Inflammatory macrophage treated with lipopolysaccharide for 4 hours (primary cell): ENCODE measurements around the gene ORM2.

Source experiments
- DNase-seq: peaks from one replicate; pipeline ENCODE4 v3.0.0-alpha.2; 2020

Gene ORM2

DNA sequence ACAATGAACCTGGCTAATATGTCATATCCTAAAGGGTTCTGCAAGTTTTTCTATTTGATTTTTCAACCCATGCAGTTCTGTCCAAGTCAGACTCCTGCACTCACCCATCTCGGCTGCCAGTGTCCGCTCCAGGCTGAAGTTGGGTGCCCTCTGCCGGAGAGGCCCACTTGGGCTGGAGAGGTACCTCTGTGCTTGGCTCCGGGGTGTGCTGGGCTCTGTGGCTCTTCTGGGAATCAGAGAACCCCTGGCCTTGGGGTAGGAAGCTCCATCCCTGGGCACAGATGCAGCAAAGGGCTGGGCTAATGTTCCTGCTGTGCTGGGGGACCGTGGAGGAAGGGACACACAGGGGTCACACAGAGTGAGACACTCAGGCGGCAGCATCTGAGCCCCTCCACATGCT, 26.2 kb downstream of the ORM2 start:
- DNase-seq: no peak

DNA sequence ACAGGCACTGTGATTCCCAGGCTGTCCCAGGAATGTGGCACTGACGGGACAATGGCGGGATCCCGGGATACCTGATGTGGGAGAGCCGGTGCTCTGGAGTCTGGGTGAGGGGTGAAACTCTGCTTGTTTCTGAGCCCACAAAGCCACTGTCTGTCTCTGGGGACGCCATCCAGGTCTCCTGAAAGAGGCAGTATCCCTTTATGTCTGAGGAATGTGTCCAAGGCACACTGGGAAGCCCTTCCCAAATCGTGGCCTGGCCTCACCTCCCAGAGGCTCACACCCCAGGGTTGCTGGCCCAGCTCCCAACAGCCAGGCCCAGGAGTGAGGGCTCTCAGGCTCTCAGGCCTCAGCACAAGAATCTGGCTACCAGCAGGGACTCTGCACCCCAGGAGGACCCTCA, 27.1 kb downstream of the ORM2 start:
- no peak for DNase-seq

DNA sequence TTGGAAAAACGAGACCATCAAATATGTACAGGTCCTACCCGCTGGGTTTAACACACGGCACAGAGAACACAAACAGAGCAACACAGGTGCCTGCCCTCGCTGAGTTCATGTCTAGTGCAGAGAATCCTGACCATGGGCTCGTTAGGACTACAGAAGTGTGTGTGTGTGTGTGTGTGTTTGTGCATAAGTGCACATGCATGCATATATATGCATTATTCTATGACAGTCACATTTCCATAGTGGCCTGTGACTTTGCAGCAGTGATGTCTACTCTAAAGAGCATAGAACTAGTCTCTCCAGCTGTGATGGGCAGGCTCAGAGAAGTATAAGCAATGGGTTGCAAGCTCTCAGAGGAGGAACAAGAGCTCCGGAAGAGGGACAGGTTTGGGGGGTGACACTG, 27.7 kb downstream of the ORM2 start:
- DNase-seq: no peak

- DNase-seq: no peak
Observed at GRCh38 chr9:114357911-114358328, 28.3 kb downstream of the ORM2 start.

GRCh38 chr9:114359801-114360200, 30.1 kb downstream of the ORM2 start:
- no peak for DNase-seq

DNA sequence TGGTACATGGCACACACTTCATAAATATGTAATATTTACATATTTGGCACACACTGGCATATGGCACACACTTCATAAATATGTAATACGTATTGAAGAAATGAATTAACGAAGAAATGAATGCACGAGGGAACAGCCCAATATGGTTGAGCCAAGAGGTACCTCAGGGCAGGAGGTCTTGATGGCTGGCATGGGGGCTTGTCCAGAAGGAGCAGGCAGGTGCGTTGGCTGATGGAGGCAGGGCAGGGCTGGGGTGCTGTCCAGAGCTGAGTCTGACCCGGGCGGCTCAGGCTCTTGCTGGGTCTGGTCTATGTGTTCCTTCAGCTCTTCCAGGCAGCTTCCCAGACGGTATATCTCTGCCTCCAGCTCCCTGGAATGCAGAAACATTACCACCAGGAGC, 31.9 kb downstream of the ORM2 start:
- no peak for DNase-seq

DNA sequence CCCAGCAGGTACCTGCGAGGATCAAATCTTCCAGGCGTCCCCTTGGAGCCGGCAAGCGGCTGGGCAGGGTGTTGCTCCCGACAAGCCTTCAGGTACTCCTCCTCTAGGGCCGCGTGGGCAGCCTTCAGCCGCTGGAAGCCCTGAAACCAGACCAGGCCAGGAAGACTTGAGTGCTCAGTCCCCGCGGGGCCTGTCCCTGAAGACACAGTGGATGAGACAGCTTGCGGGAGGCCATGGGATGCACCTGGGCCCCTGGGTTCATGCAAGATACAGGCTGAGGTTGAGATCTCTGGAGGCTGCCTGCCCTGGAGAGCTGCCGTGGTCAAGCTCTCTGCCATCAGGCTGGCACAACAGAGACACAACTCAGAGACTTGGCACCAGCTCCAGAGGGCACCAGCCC, 32.7 kb downstream of the ORM2 start:
- no peak for DNase-seq

- DNase-seq: no peak
Observed at GRCh38 chr9:114363424-114363823, 33.8 kb downstream of the ORM2 start.

DNA sequence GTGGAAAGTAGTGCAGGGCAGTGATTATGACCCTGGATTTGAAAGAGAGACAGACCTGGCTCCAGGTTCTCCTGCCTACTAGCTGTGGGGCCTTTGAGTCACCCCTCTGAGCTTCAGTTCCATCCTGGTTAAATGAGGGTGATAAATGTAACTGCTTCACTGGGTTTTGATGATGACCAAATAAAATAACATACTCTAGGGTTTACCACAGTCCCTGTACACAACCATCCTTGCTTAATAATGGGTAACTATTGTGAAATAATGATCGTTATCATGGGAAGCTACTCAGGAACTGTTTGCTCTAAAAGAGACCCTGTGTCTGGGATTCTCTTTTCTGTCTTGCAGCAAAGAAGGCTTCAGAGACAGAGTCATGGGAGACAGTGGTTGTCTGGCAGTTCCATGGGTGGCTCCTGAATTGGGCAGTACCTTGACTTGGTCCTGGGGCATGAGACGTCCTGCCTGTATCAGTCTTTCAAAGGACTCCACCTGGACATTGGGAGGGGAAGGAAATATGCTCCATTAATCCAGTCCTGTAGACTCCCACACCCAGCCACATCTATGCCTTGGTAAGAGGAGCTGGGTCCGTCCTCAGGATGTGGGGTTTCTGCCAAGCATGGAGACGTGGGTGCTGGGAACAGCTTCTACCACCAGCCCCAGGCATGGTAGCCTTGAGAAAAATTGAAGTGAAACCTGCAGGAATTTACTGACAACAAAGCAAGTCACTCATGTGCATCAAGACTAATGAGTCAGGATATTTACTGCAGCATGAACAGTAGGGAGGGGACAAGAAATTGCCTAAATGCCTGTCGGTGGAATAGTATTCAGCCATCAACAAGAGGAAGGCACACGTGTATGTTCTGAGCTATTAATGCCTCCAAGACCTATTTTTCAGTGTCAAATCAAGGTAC, 34.7 kb downstream of the ORM2 start:
- DNase-seq: peak; percentile 77

- DNase-seq: no peak
Observed at GRCh38 chr9:114365194-114365593, 35.5 kb downstream of the ORM2 start.

DNA sequence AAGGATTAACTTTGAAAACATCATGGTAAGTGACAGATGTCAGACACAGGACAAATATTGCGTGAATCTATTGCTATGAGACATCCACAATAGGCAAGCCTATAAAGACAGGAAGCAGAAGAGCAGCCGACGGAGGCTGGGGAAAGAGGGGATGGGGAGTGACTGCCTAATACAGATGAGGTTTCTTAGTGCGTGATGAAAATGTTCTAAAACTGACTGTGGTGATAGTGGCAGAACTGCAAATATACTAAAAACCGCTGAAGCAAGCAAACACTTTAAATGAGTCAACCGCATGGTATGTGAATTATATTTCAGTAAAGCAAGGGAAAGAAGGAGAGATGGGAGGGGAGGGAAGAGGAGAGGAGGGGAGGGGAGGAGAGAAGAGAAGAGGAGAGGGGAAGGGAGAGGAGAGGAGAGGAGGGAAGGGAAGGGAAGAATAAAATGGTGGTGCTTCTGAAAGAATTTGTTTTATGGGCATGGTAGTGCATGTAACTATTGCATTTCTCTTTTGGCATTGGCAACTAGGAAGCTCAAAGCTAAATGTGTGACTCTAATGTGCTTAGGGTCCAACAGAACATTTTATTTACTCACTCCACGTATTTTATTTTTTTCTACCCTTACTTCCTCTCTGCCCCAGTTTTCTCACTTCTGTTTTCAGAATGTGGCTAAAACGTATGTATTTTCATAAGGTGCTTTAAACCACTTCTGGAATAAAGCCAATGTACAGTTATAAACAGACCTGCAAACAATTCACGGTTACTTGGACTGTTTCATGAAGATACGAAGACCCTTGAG, 36.9 kb downstream of the ORM2 start:
- peak; percentile 42 for DNase-seq

- DNase-seq: no peak
Observed at GRCh38 chr9:114367366-114367765, 37.7 kb downstream of the ORM2 start.

DNA sequence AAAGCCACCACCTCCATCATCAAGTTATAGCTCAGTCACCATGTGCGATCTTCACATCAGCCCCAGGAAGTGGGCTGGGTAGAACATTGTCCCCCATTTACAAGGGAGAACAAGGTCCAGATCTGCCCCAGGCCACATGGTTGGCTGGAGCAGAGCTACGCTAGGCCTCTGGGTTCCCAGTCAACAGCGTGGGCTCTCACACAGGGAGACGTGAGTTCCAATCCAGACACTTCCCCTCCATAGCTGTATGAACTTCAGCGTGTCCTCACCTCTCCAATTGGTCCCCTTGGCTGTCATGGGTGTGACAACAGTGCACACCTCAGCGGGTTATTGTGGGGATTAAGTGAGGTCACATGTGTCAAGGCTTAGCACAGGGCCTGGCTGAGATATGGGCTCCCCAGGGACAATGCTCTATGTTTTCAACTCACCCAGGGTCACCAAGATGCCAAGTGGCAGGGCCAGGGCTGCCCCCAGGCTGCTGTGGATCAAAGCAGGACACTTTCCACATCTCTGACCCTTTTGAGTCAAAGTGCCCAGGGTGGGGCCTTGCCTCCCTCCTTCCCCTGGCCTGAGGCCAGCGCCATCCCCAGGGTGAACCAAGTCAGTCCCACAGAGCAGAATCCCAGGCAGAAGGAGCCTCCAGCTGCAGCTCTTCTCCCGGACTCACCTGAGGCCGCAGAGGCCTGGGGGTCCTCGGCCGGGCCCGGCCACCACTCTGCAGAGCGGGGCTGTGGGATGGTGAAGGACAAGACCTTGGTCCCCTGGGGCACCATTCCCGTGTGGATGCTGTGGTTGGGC, 38.3 kb downstream of the ORM2 start:
- DNase-seq: no peak

DNA sequence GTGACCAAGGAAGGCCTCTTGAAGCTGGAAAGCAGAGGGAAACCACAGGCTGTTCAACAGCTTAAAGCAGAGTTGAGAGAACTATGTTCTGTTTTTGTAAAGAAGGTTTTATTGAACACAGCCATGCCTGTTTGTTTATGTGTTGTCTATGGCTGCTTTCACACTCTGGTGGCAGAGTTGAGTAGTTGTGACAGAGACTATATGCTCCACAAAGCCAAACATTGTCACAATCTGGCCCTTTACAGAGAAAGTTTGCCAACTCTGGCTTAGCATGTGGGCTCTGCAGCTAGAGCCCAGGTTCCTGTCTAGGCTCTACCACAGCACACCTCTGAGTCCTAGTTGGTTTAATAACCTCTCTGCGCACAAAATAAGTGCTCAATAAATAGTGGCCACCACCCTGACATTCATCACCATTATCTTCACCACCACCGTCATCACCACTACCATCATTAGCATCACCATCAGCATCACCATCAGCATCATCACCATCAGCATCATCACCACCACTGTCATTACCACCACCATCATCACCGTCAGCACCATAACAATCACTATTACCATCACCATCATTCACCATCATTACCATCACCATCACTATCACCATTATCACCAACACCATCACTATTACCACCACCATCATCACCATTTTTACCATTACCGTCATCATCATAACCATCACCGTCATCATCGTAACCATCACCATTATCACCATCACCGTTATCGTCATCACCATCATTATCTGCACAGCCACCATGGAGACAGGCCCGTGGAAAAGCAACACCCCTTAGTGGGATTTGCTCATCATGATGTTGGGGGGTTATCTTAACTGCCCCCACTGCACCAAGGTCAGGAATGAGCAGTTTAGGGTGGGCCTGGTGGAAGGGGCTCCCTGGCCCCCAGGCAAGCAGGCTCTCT, 39.8 kb downstream of the ORM2 start:
- no peak for DNase-seq

GRCh38 chr9:114370251-114370967, 40.7 kb downstream of the ORM2 start:
- DNase-seq: no peak

- no peak for DNase-seq
Observed at GRCh38 chr9:114370968-114371320, 41.3 kb downstream of the ORM2 start.

DNA sequence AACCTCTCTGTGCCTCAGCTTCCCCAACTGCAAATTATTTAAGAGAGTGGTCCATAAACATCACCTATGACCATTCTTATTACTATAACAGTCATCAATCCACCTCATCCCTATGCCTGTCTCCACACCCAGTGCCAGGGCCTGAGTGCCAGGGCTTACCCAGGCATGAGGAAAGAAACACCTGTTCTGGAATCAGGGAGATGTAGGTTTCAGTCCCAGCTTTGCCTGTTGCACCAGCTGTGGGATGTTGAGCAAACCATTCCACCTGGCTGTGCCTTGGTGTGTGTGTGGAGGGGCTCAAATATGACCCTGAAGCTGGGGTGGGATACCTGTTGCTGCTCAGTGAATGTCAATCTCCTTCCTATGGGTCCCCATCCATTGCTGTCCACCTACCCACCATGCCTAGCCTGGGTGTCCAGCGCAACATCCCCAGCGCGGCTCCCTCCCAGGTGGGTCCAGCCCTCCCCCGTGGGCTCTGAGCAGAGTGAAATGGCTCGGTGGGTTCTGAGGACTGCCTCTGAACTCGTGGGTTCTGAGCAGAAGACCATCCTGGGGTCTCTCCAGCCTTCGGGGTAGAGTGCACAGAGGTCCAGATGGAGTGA, 41.8 kb downstream of the ORM2 start:
- DNase-seq: no peak

- peak; percentile 60 for DNase-seq
Observed at GRCh38 chr9:114371973-114372917, 42.6 kb downstream of the ORM2 start.

- peak; percentile 86 for DNase-seq
Observed at GRCh38 chr9:114372921-114373448, 43.3 kb downstream of the ORM2 start.
